Mucosa of stomach (tissue), 1 donor: ENCODE measurements around the gene RAB27A.

Source experiments
- H3K27me3 ChIP-seq: one replicate; pipeline ENCODE4 v1.7.0; 2013; ENCODE audit warnings: mild to moderate bottlenecking, low read length; ENCODE audit not compliant: control insufficient read depth, insufficient read depth
- H3K36me3 ChIP-seq: one replicate; pipeline ENCODE4 v1.7.0; 2013; ENCODE audit warnings: low read length; ENCODE audit not compliant: control insufficient read depth, insufficient read depth
- H3K4me1 ChIP-seq: one replicate; pipeline ENCODE4 v1.7.0; 2013; ENCODE audit warnings: mild to moderate bottlenecking, low read length; ENCODE audit not compliant: control insufficient read depth, insufficient read depth
- H3K4me3 ChIP-seq: one replicate; pipeline ENCODE4 v1.7.0; 2013; ENCODE audit warnings: low read length
- H3K9ac ChIP-seq: one replicate; pipeline ENCODE4 v1.7.0; 2013; ENCODE audit warnings: mild to moderate bottlenecking, low read length, moderate library complexity
- H3K9me3 ChIP-seq: one replicate; pipeline ENCODE4 v1.7.0; 2013; ENCODE audit warnings: mild to moderate bottlenecking, low read length, moderate library complexity; ENCODE audit not compliant: control insufficient read depth
- donor health status: Pancreatic carcinoma.

RAB27A gene

DNA sequence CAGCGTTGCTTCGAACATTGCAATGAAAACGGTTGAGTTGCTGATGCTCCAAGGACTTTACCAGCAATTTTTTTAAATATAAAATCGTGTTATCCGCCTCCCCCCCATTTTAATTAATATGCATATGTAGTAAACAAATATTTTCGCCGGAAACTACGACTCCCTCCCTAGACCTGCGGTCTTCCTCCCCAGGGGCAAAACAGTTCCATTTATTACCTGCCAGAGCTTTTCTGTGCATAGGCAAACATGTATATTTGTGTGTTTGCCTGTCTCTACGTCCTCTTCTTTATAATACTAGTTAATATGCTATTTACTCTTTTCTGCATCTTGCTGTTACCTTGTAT lies 92.3 kb downstream of the RAB27A start:
- no peaks in the 10 kb centered on the region for H3K36me3 ChIP-seq
- peak overlapping the region; percentile 97 for H3K4me3 ChIP-seq
- H3K27me3 ChIP-seq = no peaks in the 10 kb centered on the region
- H3K9ac ChIP-seq = peak overlapping the region; percentile 96
- H3K4me1 ChIP-seq = peaks cover 29% of the 10 kb centered on the region
- H3K9me3 ChIP-seq = no peaks in the 10 kb centered on the region

DNA sequence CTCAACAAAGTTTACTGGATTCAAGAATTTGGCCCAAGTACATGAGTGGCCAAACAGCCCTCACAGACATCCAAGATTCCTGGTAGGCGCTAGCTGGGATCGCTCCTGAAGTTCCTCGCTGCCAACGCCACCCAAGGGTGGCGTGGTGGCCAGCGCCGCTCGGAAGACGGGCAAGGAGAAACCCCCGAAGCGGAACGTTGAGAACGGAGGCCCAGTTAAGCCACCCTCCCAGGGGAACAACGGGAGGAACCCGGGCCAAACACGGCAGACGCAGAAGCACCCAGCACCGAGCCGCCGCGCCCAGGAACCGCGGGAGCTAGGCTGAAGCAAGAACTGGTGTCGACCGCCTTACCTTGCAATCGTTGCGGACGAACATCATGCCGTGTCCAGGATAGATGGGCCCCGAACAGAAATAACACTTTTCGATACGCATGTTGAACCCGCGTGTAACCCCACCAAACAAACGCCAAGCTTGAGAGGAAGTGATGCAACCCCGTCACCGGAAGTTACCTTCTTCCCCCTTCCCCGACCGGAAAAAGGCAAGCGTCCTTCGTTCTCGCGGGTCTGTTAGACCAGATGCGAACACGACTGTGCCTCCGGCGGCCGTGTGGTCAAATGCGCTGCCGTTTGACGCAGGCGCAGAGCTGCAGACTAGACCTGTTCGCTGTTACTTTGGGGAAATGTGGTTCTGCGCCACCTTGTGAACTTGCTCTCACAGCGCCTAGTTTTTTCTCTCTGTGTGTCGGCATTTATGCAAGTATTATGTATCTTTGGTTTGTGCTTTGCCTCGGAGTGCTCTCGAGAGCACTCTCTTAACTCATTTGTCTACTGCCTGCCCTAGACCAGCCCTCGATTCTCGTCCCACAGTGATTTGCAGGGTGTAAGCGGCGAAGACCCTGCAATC lies 92.9 kb downstream of the RAB27A start, which contains the start of gene RSL24D1:
Gene RSL24D1, minus strand, starts transcription at position 484 of the 904 bp plus-strand sequence. Its CDS starts 51 bp downstream, at position 433.
- Histone ChIP-seq H3K4me3 (peak within 1 kb of the TSS; percentile 97), H3K27me3 (no peaks in the 10 kb centered on the region), H3K36me3 (no peaks in the 10 kb centered on the region), H3K9me3 (no peaks in the 10 kb centered on the region), H3K9ac (peak within 1 kb of the TSS; percentile 96), H3K4me1 (peaks cover 23% of the 10 kb centered on the region)

- peak overlapping the region; percentile 96 for H3K9ac ChIP-seq
- H3K4me1 ChIP-seq = peaks cover 18% of the 10 kb centered on the region
- H3K4me3 ChIP-seq = peak overlapping the region; percentile 97
- H3K27me3 ChIP-seq = no peaks in the 10 kb centered on the region
- no peaks in the 10 kb centered on the region for H3K36me3 ChIP-seq
- H3K9me3 ChIP-seq = no peaks in the 10 kb centered on the region
Observed at GRCh38 chr15:55195996-55196395, 93.6 kb downstream of the RAB27A start.

DNA sequence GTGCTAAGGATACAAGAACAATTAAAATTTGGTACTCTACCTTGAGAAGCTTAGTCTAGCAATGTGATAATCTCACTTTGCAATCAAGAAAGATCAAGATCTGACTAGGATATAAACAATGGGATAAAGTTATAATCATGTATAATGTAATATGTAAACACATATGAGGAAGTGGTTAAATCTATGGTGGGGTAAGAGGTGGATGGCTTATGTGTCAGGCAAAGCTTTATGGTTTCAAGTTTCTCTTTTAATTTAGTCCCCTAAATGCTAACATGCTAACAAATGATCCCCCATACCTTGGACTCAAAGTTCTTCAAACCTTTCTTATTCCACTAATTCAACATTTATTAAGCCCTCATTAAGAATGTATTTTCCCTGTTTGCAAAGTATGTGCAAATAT lies 95.4 kb downstream of the RAB27A start:
- Histone ChIP-seq H3K36me3 (no peaks in the 10 kb centered on the region), H3K4me3 (no peak overlapping the region), H3K27me3 (no peaks in the 10 kb centered on the region), H3K9me3 (no peaks in the 10 kb centered on the region), H3K9ac (peak overlapping the region; percentile 2), H3K4me1 (peaks cover 18% of the 10 kb centered on the region)

GRCh38 chr15:55186331-55186730 lies 103.3 kb downstream of the RAB27A start:
- H3K36me3 ChIP-seq = no peaks in the 10 kb centered on the region
- H3K4me1 ChIP-seq = no peaks in the 10 kb centered on the region
- H3K9me3 ChIP-seq = no peaks in the 10 kb centered on the region
- H3K27me3 ChIP-seq = no peaks in the 10 kb centered on the region
- no peak overlapping the region for H3K4me3 ChIP-seq
- no peak overlapping the region for H3K9ac ChIP-seq

GRCh38 chr15:55183679-55184078 lies 105.9 kb downstream of the RAB27A start:
- Histone ChIP-seq H3K9me3 (no peaks in the 10 kb centered on the region), H3K9ac (no peak overlapping the region), H3K4me3 (no peak overlapping the region), H3K4me1 (no peaks in the 10 kb centered on the region), H3K36me3 (no peaks in the 10 kb centered on the region), H3K27me3 (no peaks in the 10 kb centered on the region)

DNA sequence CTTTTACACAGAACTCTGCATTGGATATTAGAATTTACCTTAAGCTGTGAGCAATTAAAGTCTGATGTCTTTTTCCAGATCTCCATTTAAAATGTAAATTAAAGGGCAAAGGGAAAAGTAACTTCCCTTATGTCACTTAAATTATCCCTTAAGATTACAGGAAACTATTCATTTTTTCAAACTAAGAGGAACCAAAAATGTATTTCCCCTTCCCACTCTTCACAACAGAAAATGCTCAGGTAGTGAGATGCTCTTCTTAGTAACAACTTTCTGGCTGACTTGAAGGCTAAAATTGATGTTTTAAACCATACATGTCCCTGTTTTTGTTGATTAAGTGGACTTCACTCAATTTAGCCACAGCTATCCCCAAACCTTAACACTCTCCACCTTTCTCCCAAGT lies 110.5 kb downstream of the RAB27A start:
- Histone ChIP-seq H3K27me3 (no peaks in the 10 kb centered on the region), H3K9ac (no peak overlapping the region), H3K36me3 (peaks cover 4% of the 10 kb centered on the region), H3K9me3 (no peaks in the 10 kb centered on the region), H3K4me3 (no peak overlapping the region), H3K4me1 (no peaks in the 10 kb centered on the region)

DNA sequence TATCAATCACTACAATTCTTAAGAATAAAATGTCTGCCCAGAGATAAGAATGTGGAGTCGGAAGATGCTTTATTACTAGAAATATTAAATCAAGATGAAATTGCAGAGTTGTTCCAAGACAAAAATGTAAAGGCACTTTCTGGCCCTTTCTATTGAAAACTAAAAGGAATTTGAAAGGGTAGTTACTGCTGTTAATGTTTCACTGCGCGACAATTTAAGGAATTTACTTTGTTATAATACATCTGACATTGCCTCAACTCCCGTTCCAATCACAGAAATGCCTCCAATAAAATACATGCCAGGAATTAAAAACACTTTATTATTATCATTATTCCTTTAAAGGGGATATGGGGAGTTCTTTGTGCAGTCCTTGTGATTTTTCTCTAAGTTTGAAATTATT lies 119.3 kb downstream of the RAB27A start:
- H3K9me3 ChIP-seq = no peaks in the 10 kb centered on the region
- no peak overlapping the region for H3K9ac ChIP-seq
- no peaks in the 10 kb centered on the region for H3K36me3 ChIP-seq
- no peaks in the 10 kb centered on the region for H3K4me1 ChIP-seq
- H3K4me3 ChIP-seq = no peak overlapping the region
- H3K27me3 ChIP-seq = no peaks in the 10 kb centered on the region

GRCh38 chr15:55168350-55168974 lies 121.2 kb downstream of the RAB27A start:
- H3K27me3 ChIP-seq = no peaks in the 10 kb centered on the region
- no peak overlapping the region for H3K4me3 ChIP-seq
- H3K9me3 ChIP-seq = no peaks in the 10 kb centered on the region
- H3K36me3 ChIP-seq = no peaks in the 10 kb centered on the region
- H3K9ac ChIP-seq = no peak overlapping the region
- no peaks in the 10 kb centered on the region for H3K4me1 ChIP-seq

- H3K36me3 ChIP-seq = no peaks in the 10 kb centered on the region
- no peak overlapping the region for H3K9ac ChIP-seq
- no peaks in the 10 kb centered on the region for H3K9me3 ChIP-seq
- H3K4me3 ChIP-seq = no peak overlapping the region
- H3K27me3 ChIP-seq = no peaks in the 10 kb centered on the region
- no peaks in the 10 kb centered on the region for H3K4me1 ChIP-seq
Observed at GRCh38 chr15:55164284-55164683, 125.3 kb downstream of the RAB27A start.
